ENCODE measurements around the gene SRGAP3.

DNA sequence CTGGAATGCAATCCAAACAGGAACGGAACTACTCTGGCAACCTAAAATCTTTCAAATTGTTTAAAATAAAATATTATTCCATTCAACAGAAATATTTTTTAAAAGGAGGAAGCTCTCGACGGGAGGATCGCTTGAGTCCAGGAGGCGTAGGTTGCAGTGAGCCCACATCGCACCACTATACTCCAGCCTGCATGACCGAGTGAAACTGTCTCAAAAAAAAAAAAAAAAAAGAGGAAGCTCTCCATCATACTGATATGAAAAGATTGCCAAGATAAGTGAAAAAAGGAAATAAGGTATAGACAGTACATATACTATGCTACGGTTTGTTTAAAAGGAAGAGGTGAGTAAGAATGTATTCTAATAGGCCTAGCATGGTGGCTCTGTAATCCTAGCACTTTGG is 289.8 kb downstream of the SRGAP3 start:
- TF ChIP-seq, protein P1, sequence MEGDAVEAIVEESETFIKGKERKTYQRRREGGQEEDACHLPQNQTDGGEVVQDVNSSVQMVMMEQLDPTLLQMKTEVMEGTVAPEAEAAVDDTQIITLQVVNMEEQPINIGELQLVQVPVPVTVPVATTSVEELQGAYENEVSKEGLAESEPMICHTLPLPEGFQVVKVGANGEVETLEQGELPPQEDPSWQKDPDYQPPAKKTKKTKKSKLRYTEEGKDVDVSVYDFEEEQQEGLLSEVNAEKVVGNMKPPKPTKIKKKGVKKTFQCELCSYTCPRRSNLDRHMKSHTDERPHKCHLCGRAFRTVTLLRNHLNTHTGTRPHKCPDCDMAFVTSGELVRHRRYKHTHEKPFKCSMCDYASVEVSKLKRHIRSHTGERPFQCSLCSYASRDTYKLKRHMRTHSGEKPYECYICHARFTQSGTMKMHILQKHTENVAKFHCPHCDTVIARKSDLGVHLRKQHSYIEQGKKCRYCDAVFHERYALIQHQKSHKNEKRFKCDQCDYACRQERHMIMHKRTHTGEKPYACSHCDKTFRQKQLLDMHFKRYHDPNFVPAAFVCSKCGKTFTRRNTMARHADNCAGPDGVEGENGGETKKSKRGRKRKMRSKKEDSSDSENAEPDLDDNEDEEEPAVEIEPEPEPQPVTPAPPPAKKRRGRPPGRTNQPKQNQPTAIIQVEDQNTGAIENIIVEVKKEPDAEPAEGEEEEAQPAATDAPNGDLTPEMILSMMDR (IDR thresholded peaks at IDR 0.05; ENCODE audit: low read length), result no peak
- TF ChIP-seq EZH2 (IDR thresholded peaks at IDR 0.05; ENCODE audit: borderline replicate concordance, low read length), result no peak
